Hepatocyte (in vitro differentiated cells): ENCODE data around the gene UCK2. TPM values are rescaled to one million over a fixed set of nuclear protein-coding genes. Genes with fewer than 3 reads are reported as not detected.

Source experiments
- DNase-seq: peaks from one replicate; pipeline ENCODE4 v3.0.0-alpha.2; 2016; ENCODE audit warnings: low spot score
- H2AFZ ChIP-seq: fragments of 200-600 bp; sonication (generic); 2 replicates; pipeline ENCODE4 v1.6.0; 2016; ENCODE audit warnings: antibody characterized with exemption, mild to moderate bottlenecking
- H3K27ac ChIP-seq: fragments of 200-600 bp; sonication (generic); 2 replicates; pipeline ENCODE4 v1.5.1; 2016; ENCODE audit warnings: mild to moderate bottlenecking
- H3K27me3 ChIP-seq: fragments of 200-600 bp; sonication (generic); 2 replicates; pipeline ENCODE4 v1.6.1; 2016
- H3K36me3 ChIP-seq: fragments of 200-600 bp; sonication (generic); replicated peaks from 2 replicates; pipeline ENCODE4 v1.5.1; 2016; ENCODE audit warnings: low read depth; ENCODE audit not compliant: insufficient read depth
- H3K4me1 ChIP-seq: fragments of 200-600 bp; sonication (generic); 2 replicates; pipeline ENCODE4 v1.5.1; 2016; ENCODE audit warnings: mild to moderate bottlenecking, moderate library complexity; ENCODE audit not compliant: insufficient read depth
- H3K4me2 ChIP-seq: fragments of 200-600 bp; sonication (generic); 2 replicates; pipeline ENCODE4 v1.6.0; 2016
- H3K4me3 ChIP-seq: fragments of 200-600 bp; sonication (generic); 2 replicates; pipeline ENCODE4 v1.5.1; 2016; ENCODE audit warnings: mild to moderate bottlenecking
- H3K79me2 ChIP-seq: fragments of 200-600 bp; sonication (generic); 2 replicates; pipeline ENCODE4 v1.6.0; 2017; ENCODE audit warnings: mild to moderate bottlenecking
- H3K9me2 ChIP-seq: fragments of 200-600 bp; sonication (generic); replicated peaks from 2 replicates; pipeline ENCODE4 v1.6.0; 2017; ENCODE audit warnings: mild to moderate bottlenecking; ENCODE audit not compliant: insufficient read depth
- H3K9me3 ChIP-seq: fragments of 200-600 bp; sonication (generic); 2 replicates; pipeline ENCODE4 v1.5.1; 2016; ENCODE audit warnings: low read depth, mild to moderate bottlenecking
- H4K20me1 ChIP-seq: fragments of 200-600 bp; sonication (generic); 2 replicates; pipeline ENCODE4 v1.6.0; 2016; ENCODE audit warnings: mild to moderate bottlenecking; ENCODE audit not compliant: insufficient read depth, poor library complexity, severe bottlenecking
- CTCF ChIP-seq: fragments of 200-600 bp; sonication (generic); IDR thresholded peaks from 2 replicates; pipeline ENCODE4 v1.5.1; 2016; ENCODE audit warnings: antibody characterized with exemption, mild to moderate bottlenecking; ENCODE audit not compliant: poor library complexity
- EZH2 ChIP-seq: fragments of 200-600 bp; sonication (generic); IDR thresholded peaks from 2 replicates; pipeline ENCODE4 v1.6.1; 2016; ENCODE audit warnings: antibody characterized with exemption, mild to moderate bottlenecking, borderline replicate concordance
- EZH2phosphoT487 ChIP-seq: fragments of 200-600 bp; sonication (generic); IDR thresholded peaks from one replicate; pipeline ENCODE4 v1.6.1; 2018; ENCODE audit warnings: antibody characterized with exemption, mild to moderate bottlenecking, low read depth, moderate library complexity; ENCODE audit not compliant: unreplicated experiment, severe bottlenecking
- WGBS: methylation state at CpG from one replicate; pipeline ENCODE4 v1.1.6; 2016; ENCODE audit warnings: low lambda C conversion rate; ENCODE audit errors: missing lambda C conversion rate; 5-methylcytosine and 5-hydroxymethylcytosine counted together
- polyA plus RNA-seq: library from polyadenylated mRNA; unstranded; fragments of >200 nt; fragmentation: Nextera tagmentation; extraction: Ambion mirVana; gene quantifications from 2 replicates; pipeline ENCODE4 v1.2.1, GENCODE V29; 2016
- total RNA-seq: library from RNA; depleted of rRNA; stranded (reverse); fragments of >200 nt; gene quantifications from 2 replicates; pipeline ENCODE4 v1.2.3, GENCODE V29; 2014

The UCK2 gene
- total and polyA plus RNA-seq, 2 experiments from 2014 or later: 20.9 to 22.2 TPM

GRCh38 chr1:165873481-165873880 lies 46.1 kb downstream of the UCK2 start:
- Histone ChIP-seq H4K20me1 (no peaks in the 10 kb centered on the region), H3K9me2 (no peaks in the 10 kb centered on the region), H3K36me3 (no peaks in the 10 kb centered on the region), H3K4me2 (no peak overlapping the region), H3K4me3 (no peak overlapping the region), H3K79me2 (peaks cover 75% of the 10 kb centered on the region), H3K27me3 (no peaks in the 10 kb centered on the region), H3K27ac (no peak overlapping the region), H3K9me3 (no peaks in the 10 kb centered on the region), H3K4me1 (no peaks in the 10 kb centered on the region), H2AFZ (no peak overlapping the region)
- 80% methylated on average over 5 of the region's 5 CpGs for WGBS
- DNase-seq: no peak
- TF ChIP-seq CTCF (no peak), EZH2phosphoT487 (no peak), EZH2 (no peak)

GRCh38 chr1:165874643-165875042 lies 47.2 kb downstream of the UCK2 start:
- WGBS: 89% methylated on average over 4 of the region's 4 CpGs
- no peak for TF ChIP-seq EZH2phosphoT487
- TF ChIP-seq EZH2: no peak
- TF ChIP-seq CTCF: no peak
- Histone ChIP-seq H3K27me3 (no peaks in the 10 kb centered on the region), H3K27ac (no peak overlapping the region), H2AFZ (no peak overlapping the region), H3K79me2 (peaks cover 80% of the 10 kb centered on the region), H3K4me3 (no peak overlapping the region), H3K9me2 (no peaks in the 10 kb centered on the region), H4K20me1 (no peaks in the 10 kb centered on the region), H3K36me3 (no peaks in the 10 kb centered on the region), H3K9me3 (no peaks in the 10 kb centered on the region), H3K4me1 (no peaks in the 10 kb centered on the region), H3K4me2 (no peak overlapping the region)
- no peak for DNase-seq

GRCh38 chr1:165875171-165875570 lies 47.8 kb downstream of the UCK2 start:
- no peak for DNase-seq

GRCh38 chr1:165875604-165876003 lies 48.2 kb downstream of the UCK2 start:
- H3K4me1 ChIP-seq: no peaks in the 10 kb centered on the region
- H4K20me1 ChIP-seq: no peaks in the 10 kb centered on the region
- no peaks in the 10 kb centered on the region for H3K9me3 ChIP-seq
- 74% methylated on average over 6 of the region's 6 CpGs for WGBS
- no peak overlapping the region for H3K27ac ChIP-seq
- peaks cover 80% of the 10 kb centered on the region for H3K79me2 ChIP-seq
- TF ChIP-seq EZH2: no peak
- TF ChIP-seq EZH2phosphoT487: no peak
- TF ChIP-seq CTCF: no peak
- no peak overlapping the region for H3K4me2 ChIP-seq
- no peaks in the 10 kb centered on the region for H3K27me3 ChIP-seq
- H2AFZ ChIP-seq: no peak overlapping the region
- no peaks in the 10 kb centered on the region for H3K36me3 ChIP-seq
- H3K4me3 ChIP-seq: no peak overlapping the region
- no peak for DNase-seq
- H3K9me2 ChIP-seq: no peaks in the 10 kb centered on the region

More at GRCh38 chr1:165875171-165875570, 47.8 kb downstream of the UCK2 start:
- no peak overlapping the region for H3K27ac ChIP-seq
- H4K20me1 ChIP-seq: no peaks in the 10 kb centered on the region
- no peak overlapping the region for H3K4me3 ChIP-seq
- H3K9me2 ChIP-seq: no peaks in the 10 kb centered on the region
- H3K79me2 ChIP-seq: peaks cover 81% of the 10 kb centered on the region
- TF ChIP-seq EZH2phosphoT487 (no peak), EZH2 (no peak)
- WGBS: 77% methylated on average over 3 of the region's 3 CpGs
- no peak overlapping the region for H2AFZ ChIP-seq
- no peaks in the 10 kb centered on the region for H3K27me3 ChIP-seq
- no peaks in the 10 kb centered on the region for H3K36me3 ChIP-seq
- H3K4me1 ChIP-seq: no peaks in the 10 kb centered on the region
- H3K9me3 ChIP-seq: no peaks in the 10 kb centered on the region
- no peak overlapping the region for H3K4me2 ChIP-seq
